Measurements from ENCODE around the gene ZNF135. TPM values are rescaled to one million over a fixed set of nuclear protein-coding genes. Genes with fewer than 3 reads are reported as not detected.
A peak's percentile ranks its signal among the peaks of the same experiment; 100 is the strongest.

Gene ZNF135
- total and polyA plus RNA-seq, 2 of the 13 experiments (the other 11 are each of a cell fraction or from before 2014, with no cell fraction given), result not detected

GRCh38 chr19:58098682-58098998 is 39.6 kb downstream of the ZNF135 start (continued):
- TF ChIP-seq USF2 (IDR thresholded peaks at IDR 0.05; ENCODE audit: low read depth, low read length), result no peak
- TF ChIP-seq USF2 (CRISPR knock-in tag; IDR thresholded peaks at IDR 0.05; ENCODE audit: borderline replicate concordance), result no peak
- TF ChIP-seq ZNF234 (CRISPR knock-in tag; conservative IDR thresholded peaks at IDR 0.05), result no peak
- no peak for TF ChIP-seq ZBTB20 (CRISPR knock-in tag; IDR thresholded peaks at IDR 0.05; ENCODE audit: borderline replicate concordance, low read depth)
- TF ChIP-seq RELA (CRISPR knock-in tag; IDR thresholded peaks at IDR 0.05), result no peak

GRCh38 chr19:58107778-58108545 is 48.9 kb downstream of the ZNF135 start:
- Histone ChIP-seq H3K4me3 (replicated peaks in 1 of 3; ENCODE audit: insufficient read depth in 1 of 3, low read depth in 2 of 3, low read length in 3 of 3) (no peak overlapping the region), H3K27ac (ENCODE audit: extremely low read length, insufficient read depth, low read length) (no peak overlapping the region), H3K9ac (ENCODE audit: insufficient read depth, low read depth, low read length) (no peak overlapping the region), H4K20me1 (ENCODE audit: insufficient read depth, low read length) (no peaks in the 10 kb centered on the region), H3K4me2 (ENCODE audit: low read depth, low read length) (no peak overlapping the region), H2AFZ (ENCODE audit: low read length) (no peak overlapping the region), H3K36me3 (replicated peaks in 1 of 2; ENCODE audit: control insufficient read depth in 1 of 2, insufficient read depth in 2 of 2, low read length in 2 of 2) (no peaks in the 10 kb centered on the region), H3K4me1 (ENCODE audit: insufficient read depth, low read length) (no peaks in the 10 kb centered on the region), H3K27me3 (ENCODE audit: control insufficient read depth in 1 of 2, insufficient read depth in 2 of 2, low read length in 2 of 2) (no peaks in the 10 kb centered on the region), H3K9me3 (ENCODE audit: low read length) (peaks cover 92% of the 10 kb centered on the region), H3K79me2 (ENCODE audit: insufficient read depth, low read length) (no peaks in the 10 kb centered on the region)
- intact Hi-C loops (cut with micrococcal nuclease; ENCODE audit: unreplicated experiment) (no loop called here), in situ Hi-C loops (cut with HindIII; ENCODE audit: extremely low pct_ligation_motif_present, low pct_unique_long_range_greater_than_20kb) (no loop called here)
- POLR2A ChIA-PET, result no interaction called here
- CTCF ChIA-PET (ENCODE audit: low intra/inter-chr PET ratio, low total read pairs), result no interaction called here
- no peak for TF ChIP-seq TBX2 (CRISPR knock-in tag; IDR thresholded peaks at IDR 0.05; ENCODE audit: borderline replicate concordance)
- peak; percentile 100 for TF ChIP-seq ZNF274 (CRISPR knock-in tag; IDR thresholded peaks at IDR 0.05)
- DNase-seq (ENCODE audit: low spot score), result no peak
- 61% methylated on average over 6 of the region's 7 CpGs for WGBS (ENCODE audit: low lambda C conversion rate)
- no peak for ATAC-seq
- no TSS peak for BruUV-seq (replicated peaks)
- FAIRE-seq, result no peak

All from HepG2 (cell line).